Daoy (cell line): ENCODE data around the gene CPS1. TPM values are rescaled to one million over a fixed set of nuclear protein-coding genes. Genes with fewer than 3 reads are reported as not detected.

Source experiments
- DNase-seq: peaks from one replicate; pipeline ENCODE4 v3.0.0-alpha.2; 2015; ENCODE audit warnings: low read depth
- total RNA-seq: library from RNA; depleted of rRNA; stranded (reverse); fragments of >200 nt; shearing (Covaris generic); gene quantifications from 2 replicates; pipeline ENCODE4 v1.2.3, GENCODE V29; 2014; rRNA removed

CPS1 gene
- total RNA-seq, 1 experiment from 2014 or later = 11.7 TPM

DNA sequence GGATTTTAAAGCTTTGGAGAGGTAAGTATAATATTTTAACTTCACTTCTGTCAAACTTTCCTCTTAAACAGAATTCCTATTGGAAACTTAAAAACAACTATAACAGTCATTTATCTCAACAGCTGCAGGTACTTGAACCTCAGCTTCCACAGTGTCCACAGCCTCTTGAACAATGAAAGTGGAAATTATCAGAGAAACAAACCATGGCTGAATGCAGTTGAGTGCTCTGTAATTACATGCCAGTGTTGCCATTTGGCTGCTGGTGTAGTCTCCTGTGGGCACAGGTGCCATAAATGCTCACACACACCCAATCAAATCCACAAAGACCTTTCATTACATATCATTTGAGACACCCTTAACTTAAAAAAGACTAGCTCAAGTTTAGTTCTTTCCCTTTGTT lies 125.1 kb downstream of the CPS1 start:
- no peak for DNase-seq

DNA sequence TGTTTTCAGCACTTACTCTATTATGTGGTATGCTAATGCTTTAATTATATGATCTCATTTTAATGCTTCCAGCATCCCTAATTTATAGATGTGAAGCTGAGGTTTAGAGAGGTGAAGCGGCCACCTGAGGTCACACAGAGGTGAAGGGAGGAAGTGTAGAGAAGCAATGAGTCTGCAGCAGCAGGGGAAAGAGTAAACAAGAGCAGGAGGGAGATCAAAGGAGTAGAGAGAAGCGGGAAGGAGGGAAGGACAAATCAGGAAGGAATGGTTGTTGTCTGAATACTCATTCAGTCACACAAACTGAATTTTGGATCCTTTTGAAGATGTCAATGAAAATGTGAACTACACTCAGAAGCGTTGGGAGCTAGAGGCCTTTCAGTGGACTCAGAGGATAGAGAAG lies 130.0 kb downstream of the CPS1 start:
- DNase-seq = no peak

DNA sequence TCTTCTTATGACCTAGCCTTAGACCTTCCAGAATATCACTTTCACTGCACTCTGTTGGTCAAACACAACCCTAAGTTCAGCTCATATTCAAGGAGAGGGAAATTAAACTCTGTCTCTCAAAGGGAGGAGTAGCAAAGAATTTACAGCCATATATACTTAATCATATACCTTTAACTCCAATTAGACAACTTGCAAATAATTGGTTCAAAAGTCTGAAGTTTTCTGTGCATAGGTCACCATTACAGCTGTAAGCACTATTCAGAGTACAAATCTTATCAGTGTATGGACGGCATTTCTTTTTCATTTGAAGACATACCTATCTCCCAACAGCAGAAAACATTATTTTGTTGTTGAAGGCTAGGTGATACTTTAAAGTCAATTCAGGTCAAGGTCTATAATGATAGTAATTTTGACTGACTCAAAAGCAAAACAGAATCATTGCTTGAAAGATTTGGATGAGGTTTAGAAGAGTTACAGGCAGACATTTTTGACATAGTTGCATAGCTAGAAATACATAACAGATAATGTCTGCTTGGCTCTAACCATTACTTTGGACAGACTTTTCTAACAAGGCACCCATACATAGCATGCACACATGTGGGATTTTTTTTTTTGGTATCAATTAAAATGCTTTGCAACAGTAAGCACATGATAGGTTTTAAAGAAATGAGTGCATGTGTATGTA lies 131.5 kb downstream of the CPS1 start:
- no peak for DNase-seq

DNA sequence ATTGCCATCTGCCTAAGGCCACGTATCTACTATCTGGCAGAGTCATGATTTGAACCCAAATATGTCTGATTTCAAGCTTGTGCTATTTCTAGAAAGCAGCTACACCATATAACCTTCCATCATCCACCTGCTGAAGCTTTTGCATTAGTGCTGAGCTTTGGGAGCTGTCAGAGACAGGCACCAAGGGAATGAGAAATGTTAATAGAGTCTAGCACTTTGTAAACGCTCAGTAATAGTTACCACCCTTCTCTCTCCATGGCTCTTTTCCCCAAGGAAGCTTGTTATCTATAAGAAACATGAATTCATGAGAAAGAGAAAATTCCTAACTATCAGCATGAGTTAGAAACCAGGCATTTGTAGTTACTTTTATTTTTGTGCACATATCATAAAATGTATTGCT lies 151.5 kb downstream of the CPS1 start:
- no peak for DNase-seq

DNA sequence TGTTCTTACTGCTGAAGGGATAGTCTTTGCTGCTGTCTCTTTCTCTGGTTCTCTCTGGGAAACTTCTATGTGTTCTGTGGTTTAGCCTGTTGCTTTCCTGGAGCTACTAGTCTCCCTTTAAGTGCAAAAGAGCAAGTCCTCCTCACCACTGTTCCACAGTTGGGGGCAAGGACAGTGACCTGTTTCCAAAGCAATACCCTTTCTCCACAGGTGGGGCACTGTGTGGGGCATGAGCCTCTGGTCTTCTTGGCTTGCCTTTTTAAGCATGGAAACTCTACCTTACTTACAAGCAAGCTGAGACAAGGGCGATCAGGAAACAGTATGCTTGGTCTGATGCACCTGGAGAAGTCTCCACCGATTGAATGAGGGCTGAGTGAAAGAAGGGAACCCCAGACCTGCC lies 156.7 kb downstream of the CPS1 start:
- DNase-seq = no peak

DNA sequence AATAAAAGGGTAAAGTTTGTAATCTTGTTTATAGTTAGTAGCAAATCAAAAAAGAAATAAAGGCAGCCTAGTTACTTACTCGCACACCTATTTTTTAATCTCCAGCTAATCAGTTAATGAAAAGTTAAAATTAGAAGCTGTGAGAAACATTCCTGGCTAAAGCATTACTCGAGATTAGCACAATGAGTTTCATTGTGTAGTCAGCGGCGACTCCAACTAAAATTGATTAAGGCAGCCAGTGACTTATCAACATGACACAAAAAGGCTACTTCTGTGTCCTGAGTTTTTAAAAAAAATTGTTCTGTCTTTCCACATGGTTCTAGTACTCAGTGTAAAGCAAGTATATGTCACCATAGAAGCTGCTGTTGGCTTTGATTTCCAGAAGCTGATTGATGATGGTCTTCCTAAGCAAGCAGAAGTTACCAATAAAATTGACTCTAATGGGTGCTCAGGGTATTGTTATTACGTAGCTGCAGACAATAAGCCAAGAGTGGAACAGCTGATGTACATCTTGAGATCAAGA lies 159.2 kb downstream of the CPS1 start:
- DNase-seq = no peak

DNA sequence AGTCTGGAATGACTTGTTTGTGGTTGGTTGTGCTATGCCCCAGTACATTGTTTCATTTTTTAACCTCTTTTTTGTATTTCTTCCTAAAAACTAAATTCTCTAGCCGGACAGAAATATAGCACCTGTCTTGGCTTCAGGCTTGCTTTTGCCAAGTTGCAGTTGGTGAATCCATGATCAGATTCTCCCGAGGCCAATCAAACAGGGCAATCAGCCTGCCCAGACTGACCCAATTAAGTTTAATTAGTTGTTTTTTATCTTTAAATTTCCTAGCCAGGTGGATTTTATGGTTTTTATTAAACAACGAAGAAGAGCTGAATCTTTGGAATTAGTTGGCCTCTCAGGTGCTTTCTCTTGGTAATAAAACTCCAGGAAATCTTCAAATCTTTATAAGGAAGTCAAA lies 162.1 kb downstream of the CPS1 start:
- DNase-seq = no peak

DNA sequence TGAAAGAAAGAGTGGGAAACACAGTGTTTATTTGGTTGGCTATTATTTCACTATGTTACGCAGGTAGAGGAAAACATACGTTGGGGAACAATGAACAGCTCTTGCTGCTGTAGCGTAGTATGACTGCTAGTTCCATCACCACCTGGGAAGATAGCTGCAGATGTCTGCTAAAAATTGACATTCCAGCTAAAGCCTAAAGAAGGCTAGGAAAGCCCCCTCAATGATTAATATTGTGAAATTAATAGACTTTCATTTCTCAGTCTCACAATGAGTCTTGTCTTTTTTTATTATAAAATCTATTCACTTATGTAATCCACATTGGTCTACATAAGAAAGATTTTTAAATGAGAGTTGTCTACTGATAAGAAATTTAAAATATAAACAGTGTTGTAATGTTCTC lies 165.7 kb downstream of the CPS1 start:
- no peak for DNase-seq

DNA sequence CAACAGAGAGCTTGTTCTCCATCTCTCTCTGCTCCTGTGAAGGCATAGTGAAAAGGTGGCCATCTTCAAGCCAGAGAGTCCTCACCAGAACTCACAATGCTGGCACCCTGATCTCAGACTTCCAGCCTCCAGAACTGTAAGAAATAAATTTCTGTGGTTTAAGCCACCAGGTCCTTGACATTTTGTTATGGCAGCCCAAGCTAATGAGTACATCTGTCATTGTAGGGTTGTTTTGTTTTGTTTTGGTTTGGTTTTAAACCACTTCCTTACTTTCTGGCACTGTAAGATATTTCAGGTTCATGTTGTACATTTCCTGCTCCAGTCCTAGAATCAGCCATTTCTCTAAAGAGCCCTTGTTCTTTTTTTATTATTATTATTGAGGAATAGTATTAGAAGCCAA lies 171.2 kb downstream of the CPS1 start:
- peak; percentile 3 for DNase-seq

Other genes starting within 250 kb of the CPS1 start
- gene MYL1, start 241.4 kb upstream of the CPS1 start, total RNA-seq = not detected in 2 replicates
- 21.9 and 25.6 TPM in 2 replicates for gene LANCL1, start 79.8 kb upstream of the CPS1 start, total RNA-seq